ENCODE data around the gene LPAR2.

GRCh38 chr19:19618219-19619051, 9.6 kb downstream of the LPAR2 start, which contains the start of gene PBX4:
- no peak for TF ChIP-seq ZNF274 (IDR thresholded peaks at IDR 0.05; ENCODE audit: low read depth, low read length)
- TF ChIP-seq YY1 (IDR thresholded peaks at IDR 0.05; ENCODE audit: insufficient read depth, insufficient read length), result no peak
